ENCODE measurements around the gene ACBD4. TPM values are rescaled to one million over a fixed set of nuclear protein-coding genes. Genes with fewer than 3 reads are reported as not detected.

ACBD4 gene
- total RNA-seq, 2 donors from 2014 or later: 18.8 to 23.3 TPM

DNA sequence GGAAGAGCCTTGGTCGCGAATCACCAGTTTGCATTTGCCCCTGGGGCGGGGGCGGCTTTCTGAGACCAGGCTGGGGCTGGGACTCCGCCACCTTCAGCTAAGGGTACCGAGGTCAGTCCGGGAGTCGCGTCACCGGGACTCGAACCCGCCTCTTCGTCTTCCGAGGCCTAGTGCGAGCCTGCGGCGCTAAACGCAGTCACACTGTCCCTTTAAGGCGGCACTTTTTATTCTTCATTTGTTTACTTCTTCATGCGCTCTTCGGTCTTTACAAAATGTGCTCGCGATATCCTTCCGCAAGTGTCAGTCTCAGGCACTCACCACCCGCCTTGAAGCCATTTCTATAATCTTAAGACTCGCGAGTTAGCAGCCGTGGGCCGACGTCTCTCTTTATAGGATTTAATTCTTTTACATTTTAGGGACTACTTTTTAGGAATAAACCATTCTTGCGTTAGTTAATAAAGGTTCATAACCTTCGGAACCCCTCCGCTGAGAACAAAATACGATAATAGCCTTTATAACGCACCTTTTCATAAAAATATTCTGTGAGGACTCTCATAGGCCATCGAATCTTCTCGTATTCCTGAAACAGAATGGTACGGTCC lies 12.2 kb downstream of the ACBD4 start:
- Histone ChIP-seq H3K4me1 (replicated peaks) (no peaks in the 10 kb centered on the region), H3K9me3 (no peaks in the 10 kb centered on the region), H3K27ac (peak overlapping the region; percentile 99), H3K27me3 (replicated peaks; ENCODE audit: insufficient read depth) (no peaks in the 10 kb centered on the region), H3K4me3 (peak overlapping the region; percentile 56 to 63), H3K36me3 (no peaks in the 10 kb centered on the region)
- under 1% methylated on average over 38 of the region's 38 CpGs for WGBS
- peak; percentile 81 for DNase-seq (ENCODE audit: low spot score)
- TF ChIP-seq POLR2A (IDR thresholded peaks at IDR 0.05) (peak; percentile 17), POLR2AphosphoS5 (IDR thresholded peaks at IDR 0.05) (peak; percentile 79)
- TF ChIP-seq, protein P1, sequence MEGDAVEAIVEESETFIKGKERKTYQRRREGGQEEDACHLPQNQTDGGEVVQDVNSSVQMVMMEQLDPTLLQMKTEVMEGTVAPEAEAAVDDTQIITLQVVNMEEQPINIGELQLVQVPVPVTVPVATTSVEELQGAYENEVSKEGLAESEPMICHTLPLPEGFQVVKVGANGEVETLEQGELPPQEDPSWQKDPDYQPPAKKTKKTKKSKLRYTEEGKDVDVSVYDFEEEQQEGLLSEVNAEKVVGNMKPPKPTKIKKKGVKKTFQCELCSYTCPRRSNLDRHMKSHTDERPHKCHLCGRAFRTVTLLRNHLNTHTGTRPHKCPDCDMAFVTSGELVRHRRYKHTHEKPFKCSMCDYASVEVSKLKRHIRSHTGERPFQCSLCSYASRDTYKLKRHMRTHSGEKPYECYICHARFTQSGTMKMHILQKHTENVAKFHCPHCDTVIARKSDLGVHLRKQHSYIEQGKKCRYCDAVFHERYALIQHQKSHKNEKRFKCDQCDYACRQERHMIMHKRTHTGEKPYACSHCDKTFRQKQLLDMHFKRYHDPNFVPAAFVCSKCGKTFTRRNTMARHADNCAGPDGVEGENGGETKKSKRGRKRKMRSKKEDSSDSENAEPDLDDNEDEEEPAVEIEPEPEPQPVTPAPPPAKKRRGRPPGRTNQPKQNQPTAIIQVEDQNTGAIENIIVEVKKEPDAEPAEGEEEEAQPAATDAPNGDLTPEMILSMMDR (IDR thresholded peaks at IDR 0.05): peak in 1 of 4 experiments; percentile 20
- intact Hi-C loops (cut with DNase I): loop anchor here (5.0 kb wide), 1 partner anchor 170 kb away; the partner anchor contains the start of gene MAP3K14

GRCh38 chr17:45148183-45149036 lies 12.9 kb downstream of the ACBD4 start, which contains the start of gene HEXIM1:
Gene HEXIM1 (plus strand): TSS chr17:45148475. CDS start chr17:45149191, 716 bp downstream.
- under 1% methylated on average over 58 of the region's 58 CpGs for WGBS
- Histone ChIP-seq H3K9me3 (no peaks in the 10 kb centered on the region), H3K27me3 (replicated peaks; ENCODE audit: insufficient read depth) (no peaks in the 10 kb centered on the region), H3K27ac (peak within 1 kb of the TSS; percentile 99), H3K4me1 (replicated peaks) (no peaks in the 10 kb centered on the region), H3K36me3 (no peaks in the 10 kb centered on the region), H3K4me3 (peak within 1 kb of the TSS; percentile 64 to 74)
- intact Hi-C loops (cut with DNase I): loop anchor here (5.0 kb wide), 1 partner anchor 169 kb away; the partner anchor contains the start of gene MAP3K14
- peak; percentile 99 for DNase-seq (ENCODE audit: low spot score)
- TF ChIP-seq POLR2AphosphoS5 (IDR thresholded peaks at IDR 0.05) (peak; percentile 99), POLR2A (IDR thresholded peaks at IDR 0.05) (peak; percentile 98)
- TF ChIP-seq, protein P1 (IDR thresholded peaks at IDR 0.05): peak in 2 of 4 experiments; percentile 17 to 29

DNA sequence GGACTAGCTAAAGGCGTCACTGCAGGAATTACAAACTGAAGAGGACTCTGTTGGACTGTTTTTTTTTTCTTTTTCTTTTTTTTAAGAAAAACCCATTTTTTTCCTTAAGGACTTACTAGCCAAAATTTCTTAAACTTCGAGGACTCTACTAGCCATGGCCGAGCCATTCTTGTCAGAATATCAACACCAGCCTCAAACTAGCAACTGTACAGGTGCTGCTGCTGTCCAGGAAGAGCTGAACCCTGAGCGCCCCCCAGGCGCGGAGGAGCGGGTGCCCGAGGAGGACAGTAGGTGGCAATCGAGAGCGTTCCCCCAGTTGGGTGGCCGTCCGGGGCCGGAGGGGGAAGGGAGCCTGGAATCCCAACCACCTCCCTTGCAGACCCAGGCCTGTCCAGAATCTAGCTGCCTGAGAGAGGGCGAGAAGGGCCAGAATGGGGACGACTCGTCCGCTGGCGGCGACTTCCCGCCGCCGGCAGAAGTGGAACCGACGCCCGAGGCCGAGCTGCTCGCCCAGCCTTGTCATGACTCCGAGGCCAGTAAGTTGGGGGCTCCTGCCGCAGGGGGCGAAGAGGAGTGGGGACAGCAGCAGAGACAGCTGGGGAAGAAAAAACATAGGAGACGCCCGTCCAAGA lies 13.7 kb downstream of the ACBD4 start:
- Histone ChIP-seq H3K27ac (peak overlapping the region; percentile 99), H3K9me3 (no peaks in the 10 kb centered on the region), H3K4me3 (peak overlapping the region; percentile 64 to 74), H3K27me3 (replicated peaks; ENCODE audit: insufficient read depth) (no peaks in the 10 kb centered on the region), H3K36me3 (no peaks in the 10 kb centered on the region), H3K4me1 (replicated peaks) (no peaks in the 10 kb centered on the region)
- DNase-seq (ENCODE audit: low spot score): peak; percentile 83
- intact Hi-C loops (cut with DNase I): loop anchor here (5.0 kb wide), 1 partner anchor 168 kb away; the partner anchor contains the start of gene MAP3K14
- TF ChIP-seq POLR2A (IDR thresholded peaks at IDR 0.05) (peak; percentile 48), POLR2AphosphoS5 (IDR thresholded peaks at IDR 0.05) (peak; percentile 67)
- TF ChIP-seq, protein P1 (IDR thresholded peaks at IDR 0.05): peak; percentile 64 to 93 (median 84)
- whole genome bisulfite sequencing: under 1% methylated on average over 32 of the region's 32 CpGs

- H3K36me3 ChIP-seq: no peaks in the 10 kb centered on the region
- intact Hi-C loops (cut with DNase I): loop anchor here (5.0 kb wide), 1 partner anchor 167 kb away; the partner anchor contains the start of gene MAP3K14
- DNase-seq (ENCODE audit: low spot score): peak; percentile 68
- peak overlapping the region; percentile 64 to 74 for H3K4me3 ChIP-seq
- under 1% methylated on average over 56 of the region's 56 CpGs for WGBS
- TF ChIP-seq POLR2AphosphoS5 (IDR thresholded peaks at IDR 0.05) (no peak), POLR2A (IDR thresholded peaks at IDR 0.05) (peak; percentile 8)
- no peaks in the 10 kb centered on the region for H3K27me3 ChIP-seq (replicated peaks; ENCODE audit: insufficient read depth)
- no peaks in the 10 kb centered on the region for H3K9me3 ChIP-seq
- peak overlapping the region; percentile 99 for H3K27ac ChIP-seq
- H3K4me1 ChIP-seq (replicated peaks): no peaks in the 10 kb centered on the region
These were observed 14.5 kb downstream of the ACBD4 start for GRCh38 chr17:45149669-45150664.

Measured in prostate gland (tissue), 2 donors.